ENCODE measurements around the gene OR51B4.

GRCh38 chr11:5257296-5257695, 44.5 kb downstream of the OR51B4 start:
- TF ChIP-seq CTCF (IDR thresholded peaks at IDR 0.05) (no peak), POLR2A (IDR thresholded peaks at IDR 0.05) (no peak)
